Panc1 (cell line): ENCODE data around the gene NTRK3.

Experiments used
- CTCF ChIP-seq: fragments of 450-650 bp; IDR thresholded peaks from 2 replicates; pipeline ENCODE4 v1.5.1; 2017; ENCODE audit warnings: mild to moderate bottlenecking
- POLR2AphosphoS5 ChIP-seq: IDR thresholded peaks from 2 replicates; pipeline ENCODE4 v1.6.1; 2012; ENCODE audit warnings: mild to moderate bottlenecking, low read depth, low read length, moderate library complexity
- SIN3A ChIP-seq: IDR thresholded peaks from 2 replicates; pipeline ENCODE4 v1.6.1; 2012; ENCODE audit warnings: low read depth, mild to moderate bottlenecking, low read length, moderate library complexity, borderline replicate concordance; ENCODE audit not compliant: insufficient read depth

- TF ChIP-seq CTCF (peak; percentile 93), SIN3A (no peak), POLR2AphosphoS5 (no peak)
Observed at GRCh38 chr15:88274553-88275460, 18.3 kb upstream of the NTRK3 start.
